ENCODE results near the gene FBXO21. TPM values are rescaled to one million over a fixed set of nuclear protein-coding genes. Genes with fewer than 3 reads are reported as not detected.

The FBXO21 gene
- total and polyA plus RNA-seq, 2 experiments from 2014 or later = 46.3 to 84.2 TPM

DNA sequence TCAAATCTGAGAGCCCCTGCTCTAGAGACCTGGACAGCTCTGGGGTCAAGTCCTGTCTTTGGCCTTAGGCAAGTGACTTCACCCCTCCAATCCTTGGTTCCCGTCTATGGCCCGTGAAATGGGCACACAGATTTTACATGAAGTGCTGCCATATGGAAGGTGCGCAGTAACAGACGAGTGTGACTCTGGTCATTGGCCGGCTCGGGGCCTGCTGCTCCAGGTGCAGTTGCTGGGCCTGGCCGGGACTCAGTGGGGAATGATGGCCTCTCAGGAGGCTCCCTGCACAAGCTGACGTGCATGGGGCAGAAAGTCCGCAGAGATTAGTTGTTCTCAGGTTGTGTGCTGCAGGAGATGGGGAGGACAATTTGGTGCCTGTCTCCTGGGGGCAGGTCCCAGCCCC lies 77.0 kb downstream of the FBXO21 start (continued):
- TF ChIP-seq JUNB (IDR thresholded peaks at IDR 0.05; ENCODE audit: unreplicated experiment) (no peak), NANOG (IDR thresholded peaks at IDR 0.05; ENCODE audit: borderline replicate concordance) (no peak), ZNF331 (CRISPR knock-in tag; IDR thresholded peaks at IDR 0.05; ENCODE audit: low read depth) (no peak), EZH2 (IDR thresholded peaks at IDR 0.05; ENCODE audit: low read depth, unreplicated experiment) (no peak), POLR2AphosphoS5 (IDR thresholded peaks at IDR 0.05; ENCODE audit: low read depth) (no peak), EZH2phosphoT487 (IDR thresholded peaks at IDR 0.05; ENCODE audit: unreplicated experiment) (no peak)
- TF ChIP-seq, protein P1, sequence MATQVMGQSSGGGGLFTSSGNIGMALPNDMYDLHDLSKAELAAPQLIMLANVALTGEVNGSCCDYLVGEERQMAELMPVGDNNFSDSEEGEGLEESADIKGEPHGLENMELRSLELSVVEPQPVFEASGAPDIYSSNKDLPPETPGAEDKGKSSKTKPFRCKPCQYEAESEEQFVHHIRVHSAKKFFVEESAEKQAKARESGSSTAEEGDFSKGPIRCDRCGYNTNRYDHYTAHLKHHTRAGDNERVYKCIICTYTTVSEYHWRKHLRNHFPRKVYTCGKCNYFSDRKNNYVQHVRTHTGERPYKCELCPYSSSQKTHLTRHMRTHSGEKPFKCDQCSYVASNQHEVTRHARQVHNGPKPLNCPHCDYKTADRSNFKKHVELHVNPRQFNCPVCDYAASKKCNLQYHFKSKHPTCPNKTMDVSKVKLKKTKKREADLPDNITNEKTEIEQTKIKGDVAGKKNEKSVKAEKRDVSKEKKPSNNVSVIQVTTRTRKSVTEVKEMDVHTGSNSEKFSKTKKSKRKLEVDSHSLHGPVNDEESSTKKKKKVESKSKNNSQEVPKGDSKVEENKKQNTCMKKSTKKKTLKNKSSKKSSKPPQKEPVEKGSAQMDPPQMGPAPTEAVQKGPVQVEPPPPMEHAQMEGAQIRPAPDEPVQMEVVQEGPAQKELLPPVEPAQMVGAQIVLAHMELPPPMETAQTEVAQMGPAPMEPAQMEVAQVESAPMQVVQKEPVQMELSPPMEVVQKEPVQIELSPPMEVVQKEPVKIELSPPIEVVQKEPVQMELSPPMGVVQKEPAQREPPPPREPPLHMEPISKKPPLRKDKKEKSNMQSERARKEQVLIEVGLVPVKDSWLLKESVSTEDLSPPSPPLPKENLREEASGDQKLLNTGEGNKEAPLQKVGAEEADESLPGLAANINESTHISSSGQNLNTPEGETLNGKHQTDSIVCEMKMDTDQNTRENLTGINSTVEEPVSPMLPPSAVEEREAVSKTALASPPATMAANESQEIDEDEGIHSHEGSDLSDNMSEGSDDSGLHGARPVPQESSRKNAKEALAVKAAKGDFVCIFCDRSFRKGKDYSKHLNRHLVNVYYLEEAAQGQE (IDR thresholded peaks at IDR 0.05; ENCODE audit: unreplicated experiment) = no peak
- TF ChIP-seq, protein P2, sequence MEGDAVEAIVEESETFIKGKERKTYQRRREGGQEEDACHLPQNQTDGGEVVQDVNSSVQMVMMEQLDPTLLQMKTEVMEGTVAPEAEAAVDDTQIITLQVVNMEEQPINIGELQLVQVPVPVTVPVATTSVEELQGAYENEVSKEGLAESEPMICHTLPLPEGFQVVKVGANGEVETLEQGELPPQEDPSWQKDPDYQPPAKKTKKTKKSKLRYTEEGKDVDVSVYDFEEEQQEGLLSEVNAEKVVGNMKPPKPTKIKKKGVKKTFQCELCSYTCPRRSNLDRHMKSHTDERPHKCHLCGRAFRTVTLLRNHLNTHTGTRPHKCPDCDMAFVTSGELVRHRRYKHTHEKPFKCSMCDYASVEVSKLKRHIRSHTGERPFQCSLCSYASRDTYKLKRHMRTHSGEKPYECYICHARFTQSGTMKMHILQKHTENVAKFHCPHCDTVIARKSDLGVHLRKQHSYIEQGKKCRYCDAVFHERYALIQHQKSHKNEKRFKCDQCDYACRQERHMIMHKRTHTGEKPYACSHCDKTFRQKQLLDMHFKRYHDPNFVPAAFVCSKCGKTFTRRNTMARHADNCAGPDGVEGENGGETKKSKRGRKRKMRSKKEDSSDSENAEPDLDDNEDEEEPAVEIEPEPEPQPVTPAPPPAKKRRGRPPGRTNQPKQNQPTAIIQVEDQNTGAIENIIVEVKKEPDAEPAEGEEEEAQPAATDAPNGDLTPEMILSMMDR (conservative IDR thresholded peaks at IDR 0.05; ENCODE audit: low read depth in 2 of 2) = no peak

DNA sequence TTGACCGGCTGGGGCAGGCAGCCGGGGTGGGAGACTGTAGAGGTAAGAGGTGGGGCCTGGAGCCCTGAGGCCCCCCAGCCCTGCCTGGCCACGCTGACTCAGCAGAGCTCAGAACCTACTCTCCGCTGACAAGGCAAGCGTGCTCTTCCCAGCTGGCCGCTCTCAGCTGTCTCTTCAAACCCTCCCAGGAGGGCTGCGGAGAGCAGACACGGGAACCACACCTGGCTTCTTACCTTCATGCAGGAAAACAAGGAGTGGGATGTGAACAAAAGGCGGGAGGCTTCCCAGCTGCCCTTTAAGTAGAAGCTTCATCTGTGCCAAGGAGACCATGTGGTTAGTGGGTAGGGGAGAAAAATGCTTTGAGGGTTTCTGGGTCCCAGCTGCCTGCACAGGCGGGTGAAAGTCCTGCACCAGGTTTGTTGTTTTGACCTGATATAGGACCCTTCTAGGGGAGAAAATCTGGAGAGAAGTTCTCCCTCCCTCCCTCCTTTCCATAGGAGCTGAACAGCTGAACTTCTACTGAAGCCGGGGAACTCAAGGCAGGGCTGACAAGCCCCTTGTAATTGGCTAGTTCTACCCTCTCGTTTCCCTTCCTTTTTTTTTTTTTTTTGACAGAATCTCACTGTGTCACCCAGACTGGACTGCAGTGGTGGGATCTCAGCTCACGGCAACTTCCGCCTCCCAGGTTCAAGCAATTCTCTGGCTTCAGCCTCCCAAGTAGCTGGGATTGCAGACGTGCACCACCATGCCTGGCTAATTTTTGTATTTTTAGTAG lies 78.3 kb downstream of the FBXO21 start:
- H3K79me2 ChIP-seq (replicated peaks; ENCODE audit: insufficient read depth) = no peaks in the 10 kb centered on the region
- no peaks in the 10 kb centered on the region for H4K20me1 ChIP-seq (replicated peaks; ENCODE audit: insufficient read depth)
- peak overlapping the region; percentile 59; the same call in 1 of the 2 replicates for H3K27ac Mint-ChIP-seq
- peaks cover 8% of the 10 kb centered on the region for H3K27me3 Mint-ChIP-seq (ENCODE audit: insufficient read depth, low read depth, poor library complexity)
- H3K27ac ChIP-seq (ENCODE audit: low read depth) = no peak overlapping the region; the same call in 1 of the 2 replicates
- no peaks in the 10 kb centered on the region for H3K9me3 Mint-ChIP-seq
- H2AFZ ChIP-seq = peak overlapping the region; percentile 97
- ATAC-seq = peak; percentile 87
- H3K9me2 ChIP-seq (ENCODE audit: insufficient read depth) = no peaks in the 10 kb centered on the region
- no peaks in the 10 kb centered on the region for H3K36me3 ChIP-seq (ENCODE audit: insufficient read depth)
- no peak for TF ChIP-seq STAT1 (IDR thresholded peaks at IDR 0.05; ENCODE audit: unreplicated experiment)
- no peak for TF ChIP-seq JUNB (IDR thresholded peaks at IDR 0.05; ENCODE audit: unreplicated experiment)
- TF ChIP-seq, protein P2 (conservative IDR thresholded peaks at IDR 0.05; ENCODE audit: low read depth in 2 of 2) = no peak
- H3K27me3 ChIP-seq (ENCODE audit: insufficient read depth) = no peaks in the 10 kb centered on the region
- DNase-seq (ENCODE audit: low spot score) = peak; percentile 58
- peaks cover 16% of the 10 kb centered on the region for H3K4me1 Mint-ChIP-seq
- H3K4me3 ChIP-seq = no peak overlapping the region
- peaks cover 9% of the 10 kb centered on the region for H3K4me1 ChIP-seq (ENCODE audit: insufficient read depth)
- peak overlapping the region; percentile 64 for H3K4me2 ChIP-seq
- H3K36me3 Mint-ChIP-seq (ENCODE audit: low read depth) = no peaks in the 10 kb centered on the region
- no peaks in the 10 kb centered on the region for H3F3A ChIP-seq (replicated peaks; ENCODE audit: low read depth)
- H3K4me3 Mint-ChIP-seq = 0 out of 3 replicates have a peak overlapping the region, but pooled peaks have one; percentile 23
